GM21526 (cell line): ENCODE data around the gene UPF1.
"Not testable (repeated sequence)": the region's sequence is repeated elsewhere in the genome, so short reads cannot be mapped to it uniquely, and the experiment has no call there.

Experiments
- ATAC-seq: cut with Tn5 transposase; IDR thresholded peaks from one replicate; pipeline ENCODE4 v1.9.1; 2021; ENCODE audit warnings: moderate library complexity; ENCODE audit not compliant: unreplicated experiment, low FRiP score

The UPF1 gene

GRCh38 chr19:18798384-18799352, 33.1 kb upstream of the UPF1 start:
- ATAC-seq = no peak

- no peak for ATAC-seq
Observed at GRCh38 chr19:18799389-18799970, 32.3 kb upstream of the UPF1 start.

- ATAC-seq = no peak
Observed at GRCh38 chr19:18800079-18800478, 31.7 kb upstream of the UPF1 start.

- no peak for ATAC-seq
Observed at GRCh38 chr19:18800636-18801035, 31.1 kb upstream of the UPF1 start.

GRCh38 chr19:18802354-18802753, 29.4 kb upstream of the UPF1 start:
- no peak for ATAC-seq

GRCh38 chr19:18803550-18804138, 28.1 kb upstream of the UPF1 start:
- ATAC-seq = no peak

GRCh38 chr19:18804139-18804601, 27.6 kb upstream of the UPF1 start:
- ATAC-seq = no peak

- no peak for ATAC-seq
Observed at GRCh38 chr19:18804643-18805042, 27.1 kb upstream of the UPF1 start.

DNA sequence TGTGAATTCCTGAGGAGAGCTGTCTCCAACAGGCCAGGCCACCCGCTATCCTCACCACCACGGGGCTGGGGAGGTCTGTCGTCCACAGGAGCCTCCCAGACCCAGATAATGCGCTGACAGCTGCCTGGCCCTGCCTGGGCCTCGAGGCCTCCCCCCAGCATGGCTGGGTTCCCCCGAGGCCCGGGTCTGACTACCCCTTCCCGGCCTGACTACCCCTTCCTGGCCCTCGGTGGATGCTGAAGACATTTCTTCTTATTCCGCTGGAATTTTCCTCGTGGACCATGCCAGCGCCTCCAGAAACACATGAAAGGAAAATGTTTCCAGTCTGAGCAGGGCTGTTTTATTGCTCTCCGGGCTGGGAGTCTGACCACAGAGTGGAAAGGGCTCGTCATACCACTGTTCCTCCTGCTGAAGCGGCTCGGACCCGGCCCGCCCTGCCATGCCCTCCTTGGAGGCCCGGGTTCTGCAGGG, 23.9 kb upstream of the UPF1 start:
- ATAC-seq = no peak

DNA sequence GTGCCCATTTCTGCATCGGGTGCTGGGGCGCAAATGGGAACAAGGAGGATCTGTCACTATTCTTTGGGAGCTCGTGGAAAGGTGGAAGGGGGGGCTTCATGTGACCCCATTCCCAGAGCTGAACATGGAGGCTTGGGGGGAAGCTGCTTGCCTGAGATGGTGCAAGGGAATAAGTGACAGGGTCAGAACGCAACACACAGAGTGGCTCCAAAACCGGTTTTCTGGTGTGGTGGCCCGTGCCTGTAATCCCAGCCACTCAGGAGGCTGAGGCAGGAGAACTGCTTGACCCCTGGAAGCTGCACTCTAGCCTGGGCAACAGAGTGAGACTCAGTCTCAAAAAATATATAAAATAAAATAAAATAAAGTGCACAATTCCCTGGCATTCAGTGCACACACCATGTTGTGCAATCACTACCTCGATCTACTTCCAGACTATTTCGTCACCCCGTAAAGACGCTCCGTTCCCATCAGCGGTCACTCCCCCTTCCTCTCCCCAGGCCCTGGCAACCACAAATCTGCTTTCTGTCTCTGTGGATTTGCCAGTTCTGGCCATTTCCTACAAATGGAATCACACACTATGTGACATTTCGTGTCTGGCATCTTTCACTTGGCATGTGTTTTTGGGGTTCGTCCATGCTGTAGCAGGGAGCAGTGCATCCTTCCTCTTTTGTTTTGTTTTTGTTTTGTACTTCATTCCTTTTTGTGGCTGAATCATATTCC, 22.4 kb upstream of the UPF1 start:
- no peak for ATAC-seq

- not testable (repeated sequence) for ATAC-seq
Observed at GRCh38 chr19:18811638-18812037, 20.1 kb upstream of the UPF1 start.

- ATAC-seq = no peak
Observed at GRCh38 chr19:18814063-18814462, 17.7 kb upstream of the UPF1 start.

- ATAC-seq = no peak
Observed at GRCh38 chr19:18815673-18816072, 16.1 kb upstream of the UPF1 start.

DNA sequence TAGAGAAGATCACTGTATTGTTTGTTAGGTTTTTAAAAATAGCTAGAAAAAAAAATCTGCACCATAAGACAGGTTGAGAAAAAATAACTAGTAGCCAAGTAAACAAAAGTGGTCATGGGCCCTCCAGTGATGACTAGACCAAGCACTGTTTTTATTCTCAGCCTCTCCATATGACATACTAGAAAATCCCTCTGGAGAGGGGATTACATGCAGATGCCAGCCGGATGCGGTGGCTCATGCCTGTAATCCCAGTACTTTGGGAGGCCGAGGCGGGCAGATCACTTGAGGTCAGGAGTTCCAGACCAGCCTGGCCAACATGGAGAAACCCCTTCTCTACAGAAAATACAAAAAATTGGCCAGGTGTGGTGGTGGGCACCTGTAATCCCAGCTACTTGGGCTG, 15.1 kb upstream of the UPF1 start:
- not testable (repeated sequence) for ATAC-seq

DNA sequence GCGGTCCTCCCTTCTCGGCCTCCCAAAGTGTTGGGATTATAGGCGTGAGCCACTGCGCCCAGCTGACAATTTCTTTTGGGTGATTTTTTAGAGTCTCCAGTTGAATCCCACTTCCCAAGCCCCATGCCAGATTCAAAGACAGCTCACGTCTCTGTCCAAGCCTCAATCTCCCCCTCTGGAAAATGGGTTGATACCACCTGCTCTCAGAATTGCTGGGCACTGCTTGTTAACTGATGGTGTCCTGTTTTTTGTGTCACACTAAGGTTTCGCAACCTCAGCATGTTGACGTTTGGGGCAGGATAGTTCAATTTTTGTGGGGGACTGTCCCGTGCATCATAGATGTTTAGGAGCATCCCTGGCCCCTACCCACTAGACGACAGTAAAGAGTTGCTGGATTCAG, 14.2 kb upstream of the UPF1 start:
- no peak for ATAC-seq

DNA sequence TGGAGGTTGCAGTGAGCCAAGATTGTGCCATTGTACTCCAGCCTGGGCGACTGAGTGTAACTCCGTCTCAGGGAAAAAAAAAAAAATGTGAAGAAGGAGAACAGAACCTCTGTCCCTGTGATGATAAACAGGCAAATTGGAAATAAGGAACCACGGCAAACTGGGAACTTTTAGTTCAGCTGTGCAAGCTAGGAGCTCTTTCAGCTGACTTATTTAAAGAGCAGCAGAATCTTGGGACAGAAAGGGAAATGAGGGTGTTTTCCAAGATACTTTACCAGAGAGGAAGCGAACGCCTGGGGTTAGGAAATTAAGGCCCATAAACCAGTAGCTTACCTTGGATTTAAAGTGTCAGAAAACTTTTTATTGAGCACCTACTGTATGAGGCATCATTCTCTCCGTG, 3.0 kb upstream of the UPF1 start:
- no peak for ATAC-seq

GRCh38 chr19:18830488-18830887, 1.3 kb upstream of the UPF1 start:
- no peak for ATAC-seq

DNA sequence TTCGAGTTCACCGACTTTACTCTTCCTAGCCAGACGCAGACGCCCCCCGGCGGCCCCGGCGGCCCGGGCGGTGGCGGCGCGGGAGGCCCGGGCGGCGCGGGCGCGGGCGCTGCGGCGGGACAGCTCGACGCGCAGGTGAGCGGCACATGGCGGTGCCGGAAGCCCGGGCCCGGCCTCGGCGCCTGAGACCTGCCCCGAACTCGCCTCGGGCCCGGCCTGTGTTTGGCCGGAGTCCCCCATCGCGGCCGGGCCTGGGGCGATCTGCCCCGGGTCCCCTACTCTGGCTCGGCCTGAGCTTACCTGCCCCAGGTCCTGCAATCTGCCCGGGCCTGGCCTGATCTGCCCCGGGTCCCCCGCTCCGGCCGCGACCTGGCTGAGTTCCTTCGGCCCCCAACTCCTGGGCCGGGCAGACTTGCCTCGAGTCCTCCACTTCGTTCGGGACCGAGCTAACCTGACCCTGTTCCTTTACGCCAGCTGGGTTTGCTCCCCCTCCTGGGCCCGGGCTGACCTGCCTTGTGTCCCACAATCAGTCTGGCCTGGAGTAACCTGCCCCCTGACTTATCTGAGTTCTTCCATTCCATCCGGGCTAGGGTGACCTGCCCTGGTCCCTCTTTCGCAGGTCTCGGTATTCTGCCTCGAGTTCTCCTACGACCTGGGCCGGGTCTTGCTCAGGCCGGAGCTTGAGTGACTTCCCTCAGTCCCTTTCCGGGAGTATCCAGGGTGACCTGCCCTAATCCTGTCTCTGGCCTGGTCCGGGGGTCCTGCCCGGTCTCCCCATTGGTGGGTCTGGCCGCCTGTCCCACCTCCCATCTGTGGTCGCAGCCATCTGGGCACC, 764 bp downstream of the UPF1 start:
- peak; percentile 24 for ATAC-seq

GRCh38 chr19:18833141-18833476, 1.4 kb downstream of the UPF1 start:
- peak; percentile 2 for ATAC-seq
